ENCODE data around the gene FSCN2.

FSCN2 gene

DNA sequence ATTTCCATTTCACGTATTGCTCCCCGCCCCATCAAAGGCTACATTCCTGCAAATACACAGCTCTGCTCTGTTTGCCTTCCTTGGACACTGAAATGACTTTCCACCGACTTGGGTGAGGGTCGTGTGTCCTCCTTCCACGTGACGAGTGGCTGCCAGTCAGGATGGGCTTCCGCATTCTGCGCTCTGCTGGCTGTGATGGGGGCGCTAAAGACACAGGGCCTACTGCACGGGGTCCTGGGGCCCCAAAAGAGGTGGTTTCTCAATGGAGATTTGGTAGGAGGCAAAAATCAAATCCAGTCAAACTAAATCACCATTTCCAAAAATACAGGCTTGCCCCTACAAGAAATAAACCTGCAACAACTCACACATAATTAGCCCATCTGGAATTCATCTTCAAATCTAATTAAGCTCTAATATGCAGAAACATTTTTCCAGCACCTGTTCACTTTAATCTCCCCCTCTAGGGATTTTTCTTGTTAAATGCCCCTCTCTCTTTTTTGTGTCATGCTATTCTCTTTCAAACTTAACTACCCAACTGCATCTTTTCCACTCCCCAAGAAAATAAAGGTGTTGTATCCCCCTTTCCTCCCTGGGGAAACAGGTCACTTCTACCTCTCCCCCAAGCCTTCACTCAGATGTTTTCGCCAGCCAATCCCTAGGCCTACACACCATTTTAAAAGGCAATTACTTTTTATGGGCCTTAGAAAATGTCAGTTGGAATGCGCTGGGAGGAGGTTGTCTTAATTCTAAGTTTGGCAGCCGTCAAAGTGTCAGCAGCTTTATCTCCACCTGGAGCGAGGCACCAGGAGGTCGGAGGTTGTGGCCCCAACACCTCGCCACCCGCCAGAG is 45.8 kb downstream of the FSCN2 start:
- no peak overlapping the region for H3K4me3 ChIP-seq (ENCODE audit: low read depth, low read length)
- TF ChIP-seq, protein P1, sequence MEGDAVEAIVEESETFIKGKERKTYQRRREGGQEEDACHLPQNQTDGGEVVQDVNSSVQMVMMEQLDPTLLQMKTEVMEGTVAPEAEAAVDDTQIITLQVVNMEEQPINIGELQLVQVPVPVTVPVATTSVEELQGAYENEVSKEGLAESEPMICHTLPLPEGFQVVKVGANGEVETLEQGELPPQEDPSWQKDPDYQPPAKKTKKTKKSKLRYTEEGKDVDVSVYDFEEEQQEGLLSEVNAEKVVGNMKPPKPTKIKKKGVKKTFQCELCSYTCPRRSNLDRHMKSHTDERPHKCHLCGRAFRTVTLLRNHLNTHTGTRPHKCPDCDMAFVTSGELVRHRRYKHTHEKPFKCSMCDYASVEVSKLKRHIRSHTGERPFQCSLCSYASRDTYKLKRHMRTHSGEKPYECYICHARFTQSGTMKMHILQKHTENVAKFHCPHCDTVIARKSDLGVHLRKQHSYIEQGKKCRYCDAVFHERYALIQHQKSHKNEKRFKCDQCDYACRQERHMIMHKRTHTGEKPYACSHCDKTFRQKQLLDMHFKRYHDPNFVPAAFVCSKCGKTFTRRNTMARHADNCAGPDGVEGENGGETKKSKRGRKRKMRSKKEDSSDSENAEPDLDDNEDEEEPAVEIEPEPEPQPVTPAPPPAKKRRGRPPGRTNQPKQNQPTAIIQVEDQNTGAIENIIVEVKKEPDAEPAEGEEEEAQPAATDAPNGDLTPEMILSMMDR (IDR thresholded peaks at IDR 0.05; ENCODE audit: low read depth, low read length) = no peak
- no peaks in the 10 kb centered on the region for H3K9me3 ChIP-seq
- no peak for DNase-seq
- H3K36me3 ChIP-seq = peaks cover 66% of the 10 kb centered on the region
- H3K27me3 ChIP-seq = no peaks in the 10 kb centered on the region
- peaks cover 13% of the 10 kb centered on the region for H3K4me1 ChIP-seq

DNA sequence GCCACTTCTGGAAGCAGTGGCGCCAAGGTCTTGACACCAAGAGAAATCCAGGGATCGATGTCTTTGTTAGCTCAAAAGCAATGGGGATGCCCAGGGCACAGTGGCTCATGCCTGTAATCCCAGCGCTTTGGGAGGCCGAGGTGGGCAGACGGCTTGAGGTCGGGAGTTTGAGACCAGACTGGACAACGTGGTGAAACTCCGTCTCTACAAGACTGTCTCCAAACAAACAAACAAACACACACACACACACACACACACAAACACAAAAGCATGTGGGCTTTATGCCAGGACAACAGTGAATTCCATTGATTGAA is 46.4 kb downstream of the FSCN2 start:
- DNase-seq = no peak
- TF ChIP-seq, protein P1 (IDR thresholded peaks at IDR 0.05; ENCODE audit: low read depth, low read length) = no peak
- no peaks in the 10 kb centered on the region for H3K27me3 ChIP-seq
- no peak overlapping the region for H3K4me3 ChIP-seq (ENCODE audit: low read depth, low read length)
- peaks cover 13% of the 10 kb centered on the region for H3K4me1 ChIP-seq
- H3K9me3 ChIP-seq = no peaks in the 10 kb centered on the region
- H3K36me3 ChIP-seq = peaks cover 65% of the 10 kb centered on the region

DNA sequence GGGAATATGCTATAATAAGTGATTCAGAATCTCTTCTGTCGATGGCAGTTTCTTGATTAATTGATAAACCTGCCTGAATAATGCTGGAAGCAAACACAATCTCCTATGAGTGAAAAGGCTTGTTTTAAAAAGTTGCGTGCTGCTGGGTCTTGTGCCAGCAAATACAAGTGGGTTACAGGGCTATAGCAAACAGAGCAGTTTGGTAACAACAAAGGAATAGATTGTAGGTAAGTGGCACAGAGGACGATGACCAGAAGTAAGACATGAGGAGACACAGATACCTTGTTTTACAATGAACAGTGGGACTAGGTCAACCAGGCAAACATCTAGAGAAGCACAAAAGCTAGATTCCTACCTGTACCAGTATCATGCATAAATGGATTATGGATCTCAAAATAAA is 47.7 kb downstream of the FSCN2 start:
- no peak for DNase-seq
- H3K4me3 ChIP-seq (ENCODE audit: low read depth, low read length) = no peak overlapping the region
- TF ChIP-seq, protein P1 (IDR thresholded peaks at IDR 0.05; ENCODE audit: low read depth, low read length) = no peak
- H3K27me3 ChIP-seq = no peaks in the 10 kb centered on the region
- H3K36me3 ChIP-seq = peaks cover 60% of the 10 kb centered on the region
- H3K4me1 ChIP-seq = peaks cover 13% of the 10 kb centered on the region
- no peaks in the 10 kb centered on the region for H3K9me3 ChIP-seq

DNA sequence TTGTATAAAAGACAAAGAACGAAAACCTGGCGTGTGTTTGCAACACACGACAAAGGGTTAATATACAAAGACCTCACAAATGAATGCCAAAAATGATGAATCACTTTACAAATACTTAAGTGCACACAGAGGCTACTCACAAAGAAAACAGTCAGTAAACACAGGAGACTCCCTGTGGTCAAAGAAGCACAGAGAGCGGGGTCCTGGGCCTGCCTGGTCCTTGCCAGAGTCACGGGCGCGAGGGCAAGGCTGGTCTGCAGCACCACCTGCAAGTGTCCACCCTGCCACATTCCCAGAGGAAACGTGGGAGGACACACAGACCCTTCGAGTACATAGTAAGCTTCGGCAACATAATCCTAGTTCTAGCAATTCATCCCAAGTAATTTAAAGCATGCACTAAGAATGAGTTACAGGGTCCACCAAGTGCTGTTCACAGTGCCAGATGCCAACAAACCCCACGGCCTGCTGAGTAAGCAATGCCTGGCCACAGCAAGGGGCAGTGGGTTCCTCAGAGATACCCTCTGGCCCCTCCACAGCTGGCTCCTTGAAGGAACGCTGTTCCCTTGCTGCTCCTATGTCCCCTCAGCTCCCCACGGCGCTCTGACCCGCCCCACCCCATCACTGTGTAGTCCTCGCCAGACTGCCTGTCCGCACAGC is 48.6 kb downstream of the FSCN2 start:
- H3K27me3 ChIP-seq = no peaks in the 10 kb centered on the region
- TF ChIP-seq, protein P1 (IDR thresholded peaks at IDR 0.05; ENCODE audit: low read depth, low read length) = no peak
- peaks cover 57% of the 10 kb centered on the region for H3K36me3 ChIP-seq
- DNase-seq = no peak
- H3K4me1 ChIP-seq = peaks cover 13% of the 10 kb centered on the region
- no peaks in the 10 kb centered on the region for H3K9me3 ChIP-seq
- H3K4me3 ChIP-seq (ENCODE audit: low read depth, low read length) = no peak overlapping the region

DNA sequence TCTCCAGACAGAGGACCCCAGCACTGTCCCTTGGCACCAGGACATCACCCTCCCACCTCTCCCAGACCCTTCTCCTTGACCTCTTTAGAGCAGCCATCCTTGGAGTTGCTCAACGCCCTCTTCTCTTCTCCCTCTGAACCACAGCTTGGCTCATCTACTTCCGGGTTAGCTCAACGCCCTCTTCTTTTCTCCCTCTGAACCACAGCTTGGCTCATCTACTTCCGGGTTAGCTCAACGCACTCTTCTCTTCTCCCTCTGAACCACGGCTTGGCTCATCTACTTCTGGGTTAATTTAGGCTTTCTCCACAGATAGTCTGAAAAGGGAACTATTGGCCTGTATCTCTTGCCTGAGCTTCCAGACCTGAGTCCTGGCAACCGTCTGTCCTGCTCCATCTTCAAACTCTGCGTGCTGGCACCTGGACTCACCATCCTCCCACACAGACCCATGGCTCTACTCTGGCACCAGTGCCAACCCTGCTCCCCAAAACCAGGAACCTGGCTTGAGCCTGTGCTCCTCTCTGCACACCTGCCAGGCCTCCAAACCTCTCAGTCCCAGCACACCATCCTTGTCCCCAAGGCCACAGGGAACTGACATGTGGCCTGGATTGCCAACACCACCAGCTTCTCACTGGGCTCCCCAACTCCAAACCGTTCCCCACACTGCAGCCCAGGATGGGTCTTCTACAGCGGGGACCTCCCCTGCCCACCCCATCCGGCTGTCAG is 49.3 kb downstream of the FSCN2 start:
- Histone ChIP-seq H3K4me3 (ENCODE audit: low read depth, low read length) (no peak overlapping the region), H3K36me3 (peaks cover 57% of the 10 kb centered on the region), H3K4me1 (peaks cover 13% of the 10 kb centered on the region), H3K9me3 (no peaks in the 10 kb centered on the region), H3K27me3 (no peaks in the 10 kb centered on the region)
- no peak for DNase-seq
- TF ChIP-seq, protein P1 (IDR thresholded peaks at IDR 0.05; ENCODE audit: low read depth, low read length) = no peak

All from BE2C (cell line).